GM23248 (cell line): ENCODE results near the gene IGF2BP3. TPM values are rescaled to one million over a fixed set of nuclear protein-coding genes. Genes with fewer than 3 reads are reported as not detected.
"Not testable (repeated sequence)": the region's sequence is repeated elsewhere in the genome, so short reads cannot be mapped to it uniquely, and the experiment has no call there.

Experiments
- DNase-seq: peaks from one replicate; pipeline ENCODE4 v3.0.0-alpha.2; 2015
- H2AFZ ChIP-seq: fragments of 200-600 bp; sonication (generic); 2 replicates; pipeline ENCODE4 v1.6.1; 2016; ENCODE audit warnings: antibody characterized with exemption
- H3F3A ChIP-seq: fragments of 200-600 bp; sonication (generic); 2 replicates; pipeline ENCODE4 v1.6.1; 2016; ENCODE audit warnings: mild to moderate bottlenecking, antibody characterized with exemption, mixed run types; ENCODE audit not compliant: insufficient read depth
- H3K27ac ChIP-seq: fragments of 200-600 bp; sonication (generic); 2 replicates; pipeline ENCODE4 v1.5.1; 2016; ENCODE audit warnings: mild to moderate bottlenecking
- H3K27me3 ChIP-seq: fragments of 200-600 bp; sonication (generic); replicated peaks from 2 replicates; pipeline ENCODE4 v1.6.1; 2016; ENCODE audit warnings: mild to moderate bottlenecking; ENCODE audit not compliant: insufficient read depth
- H3K36me3 ChIP-seq: fragments of 200-600 bp; sonication (generic); 2 replicates; pipeline ENCODE4 v1.6.1; 2016; ENCODE audit warnings: low read depth, mild to moderate bottlenecking
- H3K4me1 ChIP-seq: fragments of 200-600 bp; sonication (generic); 2 replicates; pipeline ENCODE4 v1.6.1; 2016; ENCODE audit warnings: mild to moderate bottlenecking; ENCODE audit not compliant: insufficient read depth
- H3K4me2 ChIP-seq: fragments of 200-600 bp; sonication (generic); one replicate; pipeline ENCODE4 v1.6.1; 2016; ENCODE audit warnings: mild to moderate bottlenecking; ENCODE audit not compliant: unreplicated experiment
- H3K4me3 ChIP-seq: fragments of 200-600 bp; sonication (generic); 2 replicates; pipeline ENCODE4 v1.5.1; 2016; ENCODE audit warnings: mild to moderate bottlenecking
- H3K79me2 ChIP-seq: fragments of 200-600 bp; sonication (generic); 2 replicates; pipeline ENCODE4 v1.6.1; 2016; ENCODE audit warnings: mild to moderate bottlenecking; ENCODE audit not compliant: insufficient read depth
- H3K9ac ChIP-seq: fragments of 200-600 bp; sonication (generic); 2 replicates; pipeline ENCODE4 v1.6.1; 2016; ENCODE audit warnings: mild to moderate bottlenecking
- H3K9me2 ChIP-seq: fragments of 200-600 bp; sonication (generic); 2 replicates; pipeline ENCODE4 v1.6.1; 2016; ENCODE audit warnings: mixed run types, mild to moderate bottlenecking, moderate library complexity; ENCODE audit not compliant: insufficient read depth
- H3K9me3 ChIP-seq: fragments of 200-600 bp; sonication (generic); one replicate; pipeline ENCODE4 v1.6.1; 2017; ENCODE audit warnings: low read depth
- H4K20me1 ChIP-seq: fragments of 200-600 bp; sonication (generic); 2 replicates; pipeline ENCODE4 v1.6.0; 2016; ENCODE audit not compliant: insufficient read depth
- EZH2 ChIP-seq: fragments of 200-600 bp; sonication (generic); IDR thresholded peaks from 2 replicates; pipeline ENCODE4 v1.6.1; 2018; ENCODE audit warnings: antibody characterized with exemption, mild to moderate bottlenecking; ENCODE audit not compliant: insufficient read depth, poor library complexity, severe bottlenecking
- EZH2phosphoT487 ChIP-seq: fragments of 200-600 bp; sonication (generic); IDR thresholded peaks from 2 replicates; pipeline ENCODE4 v1.6.1; 2018; ENCODE audit warnings: antibody characterized with exemption, moderate library complexity, mild to moderate bottlenecking, low read depth; ENCODE audit not compliant: insufficient read depth
- WGBS, 2 experiments: methylation state at CpG; one replicate each; pipeline ENCODE4 v1.1.6; 2015 to 2017; ENCODE audit warnings: low lambda C conversion rate in 2 of 2, low coverage in 1 of 2; ENCODE audit errors: missing lambda C conversion rate in 2 of 2; 5-methylcytosine and 5-hydroxymethylcytosine counted together
- in situ Hi-C: fragments of 300-500 bp; cut with MboI; formaldehyde crosslinking; loops from 2 replicates; pipeline ENCODE4 v1.15.0; 2020
- polyA plus RNA-seq: library from polyadenylated mRNA; unstranded; fragments of >200 nt; fragmentation: Nextera tagmentation; extraction: Ambion mirVana; gene quantifications from 2 replicates; pipeline ENCODE4 v1.2.1, GENCODE V29; 2016
- total RNA-seq: library from RNA; depleted of rRNA; stranded (reverse); fragments of >200 nt; shearing (Covaris generic); gene quantifications from 2 replicates; pipeline ENCODE4 v1.2.3, GENCODE V29; 2014

Gene IGF2BP3
- total and polyA plus RNA-seq, 2 experiments from 2014 or later: 7.6 to 18.2 TPM

DNA sequence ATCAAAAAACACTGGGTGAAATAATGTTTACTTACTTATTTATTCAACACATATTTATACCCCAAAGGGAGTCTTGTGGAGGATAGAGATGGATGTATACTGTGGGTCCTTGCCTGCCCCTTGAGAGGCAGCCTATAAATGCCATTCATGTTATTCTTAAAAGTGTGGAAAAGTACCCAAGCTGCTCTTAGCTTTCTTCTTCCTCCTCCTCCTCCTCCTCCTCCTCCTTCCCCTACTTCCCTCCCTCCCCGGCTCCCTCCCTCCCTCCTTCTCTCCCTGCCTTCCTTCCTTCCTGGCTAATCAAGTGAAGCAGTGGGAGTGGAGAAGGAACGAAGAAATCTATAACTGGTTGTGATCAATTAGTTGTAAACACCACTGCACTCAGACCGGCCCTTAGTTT is 21.2 kb upstream of the IGF2BP3 start:
- H2AFZ ChIP-seq: no peak overlapping the region
- no peak for TF ChIP-seq EZH2phosphoT487
- DNase-seq: no peak
- H3K4me3 ChIP-seq: peak overlapping the region; percentile 65
- no peaks in the 10 kb centered on the region for H3K4me1 ChIP-seq
- peak overlapping the region; percentile 62 for H3K4me2 ChIP-seq
- no peaks in the 10 kb centered on the region for H3K79me2 ChIP-seq
- H3K27me3 ChIP-seq: no peaks in the 10 kb centered on the region
- no peaks in the 10 kb centered on the region for H3K9me3 ChIP-seq
- WGBS, 2 experiments: 53 to 63% methylated on average over 2 to 3 of the region's 3 CpGs
- in situ Hi-C loops: no loop called here
- H3F3A ChIP-seq: peaks cover 34% of the 10 kb centered on the region
- H3K9me2 ChIP-seq: no peaks in the 10 kb centered on the region
- H3K9ac ChIP-seq: 0 out of 2 replicates have a peak overlapping the region, but pooled peaks have one; percentile 78
- H3K36me3 ChIP-seq: no peaks in the 10 kb centered on the region
- no peaks in the 10 kb centered on the region for H4K20me1 ChIP-seq
- no peak overlapping the region for H3K27ac ChIP-seq

DNA sequence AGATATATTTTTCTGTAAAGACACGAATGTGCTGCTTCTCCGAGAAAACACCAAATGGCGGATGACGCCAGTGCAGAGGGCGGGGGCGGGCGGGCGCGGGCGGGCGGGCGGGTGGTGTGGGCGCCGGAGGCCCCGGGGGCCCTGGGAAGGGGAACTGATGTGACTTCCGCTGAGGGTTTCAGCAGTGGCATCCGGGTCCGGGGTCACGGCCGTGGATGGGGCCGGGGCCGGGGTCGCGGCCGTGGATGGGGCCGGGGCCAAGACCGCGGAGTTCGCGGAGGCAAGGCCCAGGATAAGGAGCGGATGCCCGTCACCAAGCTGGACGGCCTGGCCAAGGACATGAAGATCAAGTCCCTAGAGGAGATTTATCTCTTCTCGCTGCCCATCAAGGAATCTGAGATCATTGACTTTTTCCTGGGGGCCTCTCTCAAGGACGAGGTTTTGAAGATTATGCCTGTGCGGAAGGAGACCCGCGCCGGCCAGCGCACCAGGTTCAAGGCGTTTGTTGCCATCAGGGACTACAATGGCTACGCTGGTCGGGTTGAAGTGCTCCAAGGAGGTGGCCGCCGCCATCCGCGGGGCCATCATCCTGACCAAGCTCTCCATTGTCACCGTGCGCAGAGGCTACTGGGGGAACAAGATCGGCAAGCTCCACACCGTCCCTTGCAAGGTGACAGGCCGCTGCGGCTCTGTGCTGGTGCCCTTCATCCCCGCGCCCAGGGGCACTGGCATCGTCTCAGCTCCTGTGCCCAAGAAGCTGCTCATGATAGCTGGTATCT is 20.3 kb upstream of the IGF2BP3 start:
- Histone ChIP-seq H3K9me3 (no peaks in the 10 kb centered on the region), H3K27me3 (no peaks in the 10 kb centered on the region), H3K9me2 (no peaks in the 10 kb centered on the region), H3K4me2 (peak overlapping the region; percentile 62), H3K27ac (peak overlapping the region; percentile 57), H3K9ac (peak overlapping the region; percentile 78), H3K4me3 (peak overlapping the region; percentile 65), H4K20me1 (no peaks in the 10 kb centered on the region), H3K36me3 (no peaks in the 10 kb centered on the region), H3F3A (peaks cover 29% of the 10 kb centered on the region), H3K79me2 (no peaks in the 10 kb centered on the region), H3K4me1 (no peaks in the 10 kb centered on the region), H2AFZ (peak overlapping the region; percentile 91)
- in situ Hi-C loops: no loop called here
- TF ChIP-seq EZH2phosphoT487 (no peak), EZH2 (no peak)
- peak; percentile 59 for DNase-seq
- 36 to 63% methylated on average over 41 to 56 of the region's 56 CpGs for WGBS, 2 experiments

DNA sequence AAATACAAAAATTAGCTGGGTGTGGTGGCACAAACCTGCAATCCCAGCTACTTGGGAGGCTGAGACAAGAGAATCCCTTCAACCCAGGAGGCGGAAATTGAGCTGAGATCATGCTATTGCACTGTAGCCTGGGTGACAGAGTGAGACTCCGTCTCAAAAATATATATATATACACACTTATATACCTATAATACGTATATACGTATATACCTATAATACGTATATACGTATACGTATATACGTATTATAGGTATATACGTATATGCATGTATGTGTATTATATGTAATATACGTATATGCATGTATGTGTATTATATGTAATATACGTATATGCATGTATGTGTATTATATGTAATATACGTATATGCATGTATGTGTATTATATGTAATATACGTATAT is 18.4 kb upstream of the IGF2BP3 start:
- H2AFZ ChIP-seq, H3K27me3 ChIP-seq, H3K27ac ChIP-seq, H3K36me3 ChIP-seq, H4K20me1 ChIP-seq, H3K9ac ChIP-seq, H3K4me2 ChIP-seq, H3K9me2 ChIP-seq, H3K4me1 ChIP-seq, in situ Hi-C loops, DNase-seq, H3K9me3 ChIP-seq, H3K4me3 ChIP-seq, H3K79me2 ChIP-seq: not testable (repeated sequence)
- WGBS, 2 experiments: 93% methylated on average over 12 to 13 of the region's 13 CpGs
- peaks cover 17% of the 10 kb centered on the region; the same call in 1 of the 2 replicates for H3F3A ChIP-seq

DNA sequence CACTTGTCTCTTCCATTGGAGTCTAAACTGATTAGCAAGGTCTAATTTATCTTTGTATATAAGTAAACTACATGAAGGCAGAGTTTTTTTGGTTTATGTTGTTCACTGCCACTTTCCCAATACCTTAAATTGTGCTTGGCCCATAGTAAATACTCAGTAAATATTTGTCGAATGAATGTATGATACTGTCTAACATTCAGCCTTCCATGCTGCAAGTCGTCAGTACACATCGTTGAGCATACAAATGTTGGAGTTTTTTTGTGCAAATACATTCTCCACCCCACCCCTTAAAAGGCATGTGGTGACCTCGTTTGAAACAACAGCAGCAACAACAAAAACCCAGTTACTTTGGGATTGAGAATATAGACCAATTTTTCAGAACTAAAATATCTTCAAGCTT is 17.4 kb upstream of the IGF2BP3 start:
- Histone ChIP-seq H3K27ac (no peak overlapping the region), H3K9me2 (no peaks in the 10 kb centered on the region), H3F3A (peaks cover 11% of the 10 kb centered on the region; the same call in 1 of the 2 replicates), H3K9me3 (no peaks in the 10 kb centered on the region), H3K4me2 (no peak overlapping the region), H2AFZ (no peak overlapping the region), H4K20me1 (no peaks in the 10 kb centered on the region), H3K36me3 (no peaks in the 10 kb centered on the region), H3K4me3 (no peak overlapping the region), H3K9ac (no peak overlapping the region), H3K79me2 (no peaks in the 10 kb centered on the region), H3K27me3 (no peaks in the 10 kb centered on the region), H3K4me1 (no peaks in the 10 kb centered on the region)
- WGBS, 2 experiments: 64 to 65% methylated on average over 4 of the region's 4 CpGs
- no peak for TF ChIP-seq EZH2
- in situ Hi-C loops: no loop called here
- no peak for DNase-seq
